GM12872 (cell line): ENCODE data around the gene ELP4.

Source experiments
- CTCF ChIP-seq: IDR thresholded peaks from 3 replicates; pipeline ENCODE4 v1.5.1; 2011; ENCODE audit warnings: low read depth, mild to moderate bottlenecking, low read length, moderate library complexity; ENCODE audit not compliant: insufficient read depth

Gene ELP4

DNA sequence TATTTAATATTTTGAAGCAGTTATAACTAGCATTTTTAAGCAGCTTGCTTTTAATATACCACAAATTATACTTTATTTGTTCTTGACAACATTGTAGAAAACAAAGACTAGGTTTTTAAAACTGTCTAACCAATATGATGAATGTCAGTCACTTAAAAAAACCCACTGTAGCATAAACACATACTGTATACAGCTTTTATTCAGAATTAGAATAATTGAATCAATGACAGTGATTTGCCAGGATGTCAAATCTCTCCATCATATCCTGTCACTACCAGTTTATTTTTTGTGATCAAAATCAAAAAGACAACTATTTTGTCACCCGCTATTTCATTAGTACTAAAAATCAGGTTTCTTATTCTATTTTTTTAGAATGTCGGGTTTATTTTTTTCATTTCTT, 275.0 kb downstream of the ELP4 start:
- no peak for TF ChIP-seq CTCF

GRCh38 chr11:31786996-31787685, 277.6 kb downstream of the ELP4 start:
- no peak for TF ChIP-seq CTCF

DNA sequence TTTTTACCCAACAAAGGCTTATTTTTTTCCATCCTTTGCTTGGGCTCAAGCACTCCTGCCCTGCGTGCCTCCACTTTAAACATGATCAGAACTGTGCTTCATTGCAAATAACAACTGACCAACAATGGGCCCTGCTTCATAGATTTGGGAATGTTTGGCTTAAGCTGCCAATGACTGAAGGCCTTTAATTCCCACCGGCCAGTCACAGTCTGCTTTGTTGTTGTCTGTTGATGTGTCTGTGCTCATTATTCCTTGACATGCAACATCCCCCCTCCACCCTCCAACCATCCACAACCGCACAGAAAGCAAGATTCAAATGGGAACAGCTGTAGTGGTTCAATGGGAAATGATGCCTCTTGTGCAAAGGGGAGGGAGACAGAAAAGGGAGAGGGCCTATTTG, 278.5 kb downstream of the ELP4 start:
- TF ChIP-seq CTCF = no peak

DNA sequence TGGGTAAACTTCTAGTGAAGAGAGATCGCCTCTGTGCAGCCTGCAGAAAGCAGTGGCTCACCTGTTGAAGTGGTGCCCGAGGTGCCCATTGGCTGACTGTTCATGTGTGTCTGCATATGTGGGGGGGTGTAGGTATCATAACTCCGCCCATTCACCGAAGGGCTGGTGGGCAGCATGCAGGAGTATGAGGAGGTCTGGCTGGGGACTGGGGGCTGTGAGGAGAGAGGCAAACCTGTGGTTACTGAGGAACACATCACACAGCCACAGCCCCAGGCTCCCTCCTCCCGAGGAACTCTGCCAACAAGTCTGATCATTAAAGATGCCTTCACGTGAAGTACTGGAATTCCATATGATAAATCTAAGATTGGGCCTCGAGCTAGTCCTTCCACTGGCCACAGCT, 281.1 kb downstream of the ELP4 start:
- TF ChIP-seq CTCF = no peak

DNA sequence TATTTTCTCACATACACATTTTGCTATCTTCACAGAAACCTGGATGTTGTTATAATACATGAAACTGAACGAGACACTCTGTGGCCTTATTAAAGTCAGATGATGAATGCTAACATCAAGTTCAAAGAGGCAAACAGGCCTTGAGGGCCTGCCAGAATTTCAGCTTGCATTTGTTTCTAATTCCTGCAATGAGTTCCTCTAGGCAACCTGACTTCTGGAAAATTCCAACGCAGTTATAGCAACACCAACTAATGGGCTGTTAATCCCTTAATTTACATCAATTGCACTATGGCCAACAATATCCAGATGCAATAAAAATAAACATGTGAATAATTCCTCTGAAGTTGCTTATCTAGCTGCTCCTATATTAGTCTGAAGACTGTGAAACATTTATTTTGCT, 282.5 kb downstream of the ELP4 start:
- TF ChIP-seq CTCF = no peak

GRCh38 chr11:31792456-31792855, 282.9 kb downstream of the ELP4 start:
- no peak for TF ChIP-seq CTCF

- TF ChIP-seq CTCF = no peak
Observed at GRCh38 chr11:31793264-31793663, 283.7 kb downstream of the ELP4 start.
